ENCODE results near the gene IGFBP1.

IGFBP1 gene

GRCh38 chr7:45927721-45928120 lies 39.4 kb downstream of the IGFBP1 start:
- no peak for TF ChIP-seq ZNF384 (IDR thresholded peaks at IDR 0.05)
- no peak for TF ChIP-seq L3MBTL2 (conservative IDR thresholded peaks at IDR 0.05)
- TF ChIP-seq FOXM1 (IDR thresholded peaks at IDR 0.05; ENCODE audit: borderline replicate concordance): no peak
- TF ChIP-seq ARNT (IDR thresholded peaks at IDR 0.05): no peak
- no peak for TF ChIP-seq LEF1 (IDR thresholded peaks at IDR 0.05; ENCODE audit: borderline replicate concordance)
- TF ChIP-seq CTBP1 (IDR thresholded peaks at IDR 0.05; ENCODE audit: borderline replicate concordance): no peak
- TF ChIP-seq BHLHE40 (IDR thresholded peaks at IDR 0.05; ENCODE audit: borderline replicate concordance): no peak
- no peak for TF ChIP-seq FOXK2 (IDR thresholded peaks at IDR 0.05)
- no peak for TF ChIP-seq SP1 (IDR thresholded peaks at IDR 0.05)
- TF ChIP-seq FOXA1 (IDR thresholded peaks at IDR 0.05): no peak
- TF ChIP-seq SUZ12 (IDR thresholded peaks at IDR 0.05): no peak
- no peak for TF ChIP-seq TARDBP (IDR thresholded peaks at IDR 0.05)
- TF ChIP-seq HDGF (IDR thresholded peaks at IDR 0.05; ENCODE audit: borderline replicate concordance): no peak
- TF ChIP-seq ELF4 (IDR thresholded peaks at IDR 0.05): no peak
- no peak for TF ChIP-seq NFRKB (IDR thresholded peaks at IDR 0.05)
- CTCF ChIA-PET: no interaction called here
- POLR2A ChIA-PET: no interaction called here
- no peak for DNase-seq (ENCODE audit: extremely low spot score)

GRCh38 chr7:45930967-45931366 lies 42.7 kb downstream of the IGFBP1 start:
- TF ChIP-seq FOXK2 (IDR thresholded peaks at IDR 0.05) (no peak), ZNF384 (IDR thresholded peaks at IDR 0.05) (no peak), SP1 (IDR thresholded peaks at IDR 0.05) (no peak), PKNOX1 (IDR thresholded peaks at IDR 0.05) (no peak), FOXA1 (IDR thresholded peaks at IDR 0.05) (no peak), HDGF (IDR thresholded peaks at IDR 0.05; ENCODE audit: borderline replicate concordance) (no peak), L3MBTL2 (conservative IDR thresholded peaks at IDR 0.05) (no peak), SUZ12 (IDR thresholded peaks at IDR 0.05) (no peak), LEF1 (IDR thresholded peaks at IDR 0.05; ENCODE audit: borderline replicate concordance) (no peak), ARNT (IDR thresholded peaks at IDR 0.05) (no peak), TARDBP (IDR thresholded peaks at IDR 0.05) (no peak), ELF4 (IDR thresholded peaks at IDR 0.05) (no peak), NFRKB (IDR thresholded peaks at IDR 0.05) (no peak), FOXM1 (IDR thresholded peaks at IDR 0.05; ENCODE audit: borderline replicate concordance) (no peak), CTBP1 (IDR thresholded peaks at IDR 0.05; ENCODE audit: borderline replicate concordance) (no peak), BHLHE40 (IDR thresholded peaks at IDR 0.05; ENCODE audit: borderline replicate concordance) (no peak)
- DNase-seq (ENCODE audit: extremely low spot score): no peak
- POLR2A ChIA-PET: no interaction called here
- CTCF ChIA-PET: no interaction called here

- ChIA-PET POLR2A (no interaction called here), CTCF (no interaction called here)
- no peak for DNase-seq (ENCODE audit: extremely low spot score)
- TF ChIP-seq HDGF (IDR thresholded peaks at IDR 0.05; ENCODE audit: borderline replicate concordance): no peak
- no peak for TF ChIP-seq BHLHE40 (IDR thresholded peaks at IDR 0.05; ENCODE audit: borderline replicate concordance)
- no peak for TF ChIP-seq ZNF384 (IDR thresholded peaks at IDR 0.05)
- TF ChIP-seq LEF1 (IDR thresholded peaks at IDR 0.05; ENCODE audit: borderline replicate concordance): no peak
- TF ChIP-seq CTBP1 (IDR thresholded peaks at IDR 0.05; ENCODE audit: borderline replicate concordance): no peak
- no peak for TF ChIP-seq ELF4 (IDR thresholded peaks at IDR 0.05)
- no peak for TF ChIP-seq L3MBTL2 (conservative IDR thresholded peaks at IDR 0.05)
- TF ChIP-seq ARNT (IDR thresholded peaks at IDR 0.05): no peak
- TF ChIP-seq TARDBP (IDR thresholded peaks at IDR 0.05): no peak
- no peak for TF ChIP-seq PKNOX1 (IDR thresholded peaks at IDR 0.05)
- TF ChIP-seq FOXM1 (IDR thresholded peaks at IDR 0.05; ENCODE audit: borderline replicate concordance): no peak
Observed at GRCh38 chr7:45937301-45937700, 49.0 kb downstream of the IGFBP1 start.

- POLR2A ChIA-PET: no interaction called here
Observed at GRCh38 chr7:45937862-45938261, 49.6 kb downstream of the IGFBP1 start.

GRCh38 chr7:45938626-45939302 lies 50.5 kb downstream of the IGFBP1 start:
- no peak for DNase-seq (ENCODE audit: extremely low spot score)
- ChIA-PET CTCF (interaction anchor here (2.1 kb wide), 1 partner anchor 16 kb away, joined by 6 read pairs; no protein-coding TSS in a partner anchor), POLR2A (no interaction called here)
- TF ChIP-seq FOXA1 (IDR thresholded peaks at IDR 0.05) (no peak), PKNOX1 (IDR thresholded peaks at IDR 0.05) (no peak), LEF1 (IDR thresholded peaks at IDR 0.05; ENCODE audit: borderline replicate concordance) (no peak), L3MBTL2 (conservative IDR thresholded peaks at IDR 0.05) (no peak), HDGF (IDR thresholded peaks at IDR 0.05; ENCODE audit: borderline replicate concordance) (no peak), NFRKB (IDR thresholded peaks at IDR 0.05) (no peak), BHLHE40 (IDR thresholded peaks at IDR 0.05; ENCODE audit: borderline replicate concordance) (no peak), FOXK2 (IDR thresholded peaks at IDR 0.05) (no peak), FOXM1 (IDR thresholded peaks at IDR 0.05; ENCODE audit: borderline replicate concordance) (no peak), SP1 (IDR thresholded peaks at IDR 0.05) (no peak), TARDBP (IDR thresholded peaks at IDR 0.05) (no peak)

More at GRCh38 chr7:45937862-45938261, 49.6 kb downstream of the IGFBP1 start:
- DNase-seq (ENCODE audit: extremely low spot score): no peak
- CTCF ChIA-PET: interaction anchor here (2.1 kb wide), 1 partner anchor 15 kb away, joined by 6 read pairs; no protein-coding TSS in a partner anchor
- no peak for TF ChIP-seq ELF4 (IDR thresholded peaks at IDR 0.05)
- no peak for TF ChIP-seq ZNF384 (IDR thresholded peaks at IDR 0.05)
- no peak for TF ChIP-seq BHLHE40 (IDR thresholded peaks at IDR 0.05; ENCODE audit: borderline replicate concordance)
- no peak for TF ChIP-seq FOXM1 (IDR thresholded peaks at IDR 0.05; ENCODE audit: borderline replicate concordance)
- no peak for TF ChIP-seq PKNOX1 (IDR thresholded peaks at IDR 0.05)
- no peak for TF ChIP-seq SUZ12 (IDR thresholded peaks at IDR 0.05)
- TF ChIP-seq LEF1 (IDR thresholded peaks at IDR 0.05; ENCODE audit: borderline replicate concordance): no peak
- no peak for TF ChIP-seq NFRKB (IDR thresholded peaks at IDR 0.05)
- no peak for TF ChIP-seq SP1 (IDR thresholded peaks at IDR 0.05)
- no peak for TF ChIP-seq FOXK2 (IDR thresholded peaks at IDR 0.05)
- TF ChIP-seq L3MBTL2 (conservative IDR thresholded peaks at IDR 0.05): no peak
- no peak for TF ChIP-seq FOXA1 (IDR thresholded peaks at IDR 0.05)
- TF ChIP-seq ARNT (IDR thresholded peaks at IDR 0.05): no peak
- TF ChIP-seq HDGF (IDR thresholded peaks at IDR 0.05; ENCODE audit: borderline replicate concordance): no peak
- no peak for TF ChIP-seq TARDBP (IDR thresholded peaks at IDR 0.05)
- TF ChIP-seq CTBP1 (IDR thresholded peaks at IDR 0.05; ENCODE audit: borderline replicate concordance): no peak
